ENCODE results near the gene ASGR2.

The ASGR2 gene

DNA sequence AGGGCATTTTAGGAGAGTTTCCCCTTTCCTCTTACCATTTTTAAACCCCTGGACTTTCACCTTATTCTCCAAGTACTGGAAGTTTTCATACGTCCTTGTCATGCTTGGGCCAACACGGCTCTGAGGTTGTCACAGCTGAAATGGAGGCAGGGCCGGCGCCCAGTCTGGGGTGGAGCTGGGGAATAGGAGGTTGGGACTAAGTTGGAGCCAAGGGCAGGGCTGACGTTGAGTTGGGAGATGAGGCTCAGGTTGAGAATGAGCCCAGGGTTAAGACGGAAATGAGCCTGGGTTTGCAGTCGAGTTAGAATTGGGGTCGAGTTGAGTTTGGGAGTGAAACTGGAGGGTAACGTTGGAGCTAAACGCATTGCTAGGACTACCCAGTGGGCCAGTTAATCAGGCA, 35.9 kb downstream of the ASGR2 start:
- no peak overlapping the region for H3K27ac Mint-ChIP-seq
- H3K4me1 Mint-ChIP-seq = peaks cover 12% of the 10 kb centered on the region
- DNase-seq (ENCODE audit: low spot score in 2 of 2) (no peak), ATAC-seq (ENCODE audit: low read depth) (no peak)
- no peak overlapping the region for H3K4me3 Mint-ChIP-seq
- peaks cover 2% of the 10 kb centered on the region for H3K9me3 Mint-ChIP-seq
- H3K36me3 Mint-ChIP-seq = peaks cover 2% of the 10 kb centered on the region
- H3K27me3 Mint-ChIP-seq = peaks cover 14% of the 10 kb centered on the region

DNA sequence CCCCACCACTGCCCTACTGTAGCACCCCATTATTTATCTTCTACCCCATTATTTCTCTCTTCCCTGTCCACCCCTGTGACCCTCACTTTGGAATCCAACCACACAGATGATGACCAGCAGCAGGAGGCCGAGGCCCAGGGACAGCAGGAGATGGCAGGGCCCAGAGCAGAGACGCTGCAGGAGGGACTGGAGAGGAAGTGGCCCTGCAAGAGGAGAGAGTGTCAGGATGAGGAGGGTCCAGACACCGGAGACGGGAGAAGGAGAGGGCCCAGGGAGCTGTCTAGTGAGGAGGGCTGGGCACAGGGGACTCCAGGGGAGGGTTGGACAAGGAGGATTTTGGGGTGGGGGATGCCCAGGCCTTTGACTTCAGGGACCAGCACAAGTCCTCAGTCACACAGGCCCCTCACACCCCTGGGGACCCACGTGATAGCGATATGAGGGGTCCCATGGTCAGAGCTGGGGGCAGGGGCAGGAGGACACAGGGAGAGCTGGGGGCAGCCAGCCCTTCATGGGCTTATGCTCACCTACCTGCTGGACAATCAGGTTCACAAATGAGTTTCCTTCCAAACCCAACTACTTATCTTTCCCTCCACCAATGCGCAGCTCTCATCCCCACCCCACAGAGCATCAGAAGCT, 36.6 kb downstream of the ASGR2 start:
- Mint-ChIP-seq H3K36me3 (peaks cover 2% of the 10 kb centered on the region), H3K4me1 (peaks cover 12% of the 10 kb centered on the region), H3K4me3 (no peak overlapping the region), H3K9me3 (peaks cover 2% of the 10 kb centered on the region), H3K27me3 (peaks cover 10% of the 10 kb centered on the region), H3K27ac (no peak overlapping the region)
- ATAC-seq (ENCODE audit: low read depth) (no peak), DNase-seq (ENCODE audit: low spot score in 2 of 2) (no peak)

DNA sequence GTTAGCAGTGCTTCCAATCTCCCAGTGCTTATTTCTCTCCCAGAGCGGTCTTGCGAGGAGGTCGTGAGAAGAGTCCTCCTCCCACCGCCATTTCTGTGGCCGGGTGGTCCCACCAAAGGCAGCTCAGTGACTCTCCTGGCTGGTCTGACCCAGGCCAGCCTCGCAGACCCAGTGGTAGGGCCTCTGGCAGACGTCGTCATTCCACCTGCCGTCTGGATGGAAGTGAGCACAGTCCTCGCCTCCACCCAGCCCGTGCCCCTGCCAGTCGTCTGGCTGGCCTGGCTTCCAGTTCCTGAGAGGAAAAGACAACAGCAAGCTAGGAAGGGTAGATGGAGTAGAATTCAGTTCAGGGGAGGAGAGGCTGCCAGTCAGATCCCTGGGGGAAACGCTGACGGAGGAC, 39.7 kb downstream of the ASGR2 start:
- Mint-ChIP-seq H3K27ac (no peak overlapping the region), H3K4me1 (peaks cover 3% of the 10 kb centered on the region), H3K27me3 (peaks cover 10% of the 10 kb centered on the region), H3K4me3 (no peak overlapping the region), H3K9me3 (peaks cover 2% of the 10 kb centered on the region), H3K36me3 (peaks cover 2% of the 10 kb centered on the region)
- ATAC-seq (ENCODE audit: low read depth) = no peak
- DNase-seq (ENCODE audit: low spot score in 2 of 2) = no peak

DNA sequence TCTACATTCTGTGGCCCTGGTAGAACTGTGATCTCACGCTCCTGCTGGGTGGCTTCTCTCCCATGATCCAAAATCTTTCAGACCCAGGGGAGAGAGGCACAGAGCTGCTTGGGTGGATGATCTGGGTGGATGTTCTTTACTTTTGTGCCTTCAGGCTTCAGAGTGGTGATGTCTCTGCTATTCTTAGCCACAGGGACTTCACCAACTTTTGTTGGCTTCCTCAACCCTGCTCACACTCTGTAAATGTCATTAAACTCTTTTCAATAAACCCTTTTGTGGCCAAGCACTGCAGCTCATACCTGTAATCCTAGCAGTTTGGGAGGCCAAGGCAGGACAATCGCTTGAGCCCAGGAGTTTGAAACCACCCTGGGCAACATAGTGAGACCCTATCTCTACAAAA, 42.2 kb downstream of the ASGR2 start:
- ATAC-seq (ENCODE audit: low read depth) (no peak), DNase-seq (ENCODE audit: low spot score in 2 of 2) (no peak)
- Mint-ChIP-seq H3K4me1 (peaks cover 3% of the 10 kb centered on the region), H3K27ac (no peak overlapping the region), H3K9me3 (peaks cover 13% of the 10 kb centered on the region), H3K27me3 (peaks cover 10% of the 10 kb centered on the region), H3K4me3 (no peak overlapping the region), H3K36me3 (peaks cover 10% of the 10 kb centered on the region)

DNA sequence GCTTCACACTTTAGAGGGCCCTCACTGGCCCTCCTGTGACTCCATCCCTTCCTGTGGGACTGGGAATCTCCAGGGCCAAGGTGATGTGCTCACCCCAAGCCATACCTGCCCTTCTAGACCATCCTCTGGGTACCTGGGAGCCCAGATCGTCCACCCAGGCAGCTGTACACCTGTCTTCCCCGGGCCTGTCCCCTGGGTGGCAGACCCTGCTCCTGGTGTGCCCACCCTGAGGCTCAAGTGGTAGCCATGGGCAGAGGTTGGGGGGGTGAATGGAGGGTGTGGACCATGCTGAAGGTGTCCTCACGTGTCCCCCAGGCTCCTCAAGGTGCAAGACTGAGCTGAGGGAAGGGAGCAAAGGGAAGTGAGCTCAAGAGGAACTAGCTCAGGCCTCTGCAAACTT, 43.9 kb downstream of the ASGR2 start:
- Mint-ChIP-seq H3K27me3 (peaks cover 8% of the 10 kb centered on the region), H3K27ac (no peak overlapping the region), H3K4me3 (no peak overlapping the region), H3K9me3 (peaks cover 15% of the 10 kb centered on the region), H3K36me3 (peaks cover 11% of the 10 kb centered on the region), H3K4me1 (no peaks in the 10 kb centered on the region)
- ATAC-seq (ENCODE audit: low read depth) (no peak), DNase-seq (ENCODE audit: low spot score in 2 of 2) (no peak)

DNA sequence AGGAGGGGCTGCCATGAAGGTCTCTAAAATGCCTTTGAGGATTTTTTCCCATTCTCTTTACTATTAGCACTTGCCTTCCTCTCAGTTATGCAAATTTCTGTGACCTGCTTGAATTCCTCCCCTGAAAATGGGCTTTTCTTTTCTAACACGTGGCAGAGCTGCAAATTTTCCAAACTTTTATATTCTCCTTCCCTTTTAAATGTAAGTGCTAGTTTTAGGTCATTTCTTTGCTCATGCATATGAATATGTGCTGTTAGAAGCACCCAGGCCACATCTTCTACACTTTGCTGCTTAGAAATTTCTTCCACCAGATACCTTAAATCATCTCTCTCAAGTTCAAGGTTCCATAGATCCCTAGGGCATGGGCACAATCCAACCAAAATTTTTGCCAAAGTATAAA, 46.4 kb downstream of the ASGR2 start:
- H3K4me1 Mint-ChIP-seq = no peaks in the 10 kb centered on the region
- peaks cover 15% of the 10 kb centered on the region for H3K9me3 Mint-ChIP-seq
- DNase-seq (ENCODE audit: low spot score in 2 of 2) (no peak), ATAC-seq (ENCODE audit: low read depth) (no peak)
- H3K36me3 Mint-ChIP-seq = peaks cover 11% of the 10 kb centered on the region
- peaks cover 17% of the 10 kb centered on the region for H3K27me3 Mint-ChIP-seq
- no peak overlapping the region for H3K27ac Mint-ChIP-seq
- no peak overlapping the region for H3K4me3 Mint-ChIP-seq

DNA sequence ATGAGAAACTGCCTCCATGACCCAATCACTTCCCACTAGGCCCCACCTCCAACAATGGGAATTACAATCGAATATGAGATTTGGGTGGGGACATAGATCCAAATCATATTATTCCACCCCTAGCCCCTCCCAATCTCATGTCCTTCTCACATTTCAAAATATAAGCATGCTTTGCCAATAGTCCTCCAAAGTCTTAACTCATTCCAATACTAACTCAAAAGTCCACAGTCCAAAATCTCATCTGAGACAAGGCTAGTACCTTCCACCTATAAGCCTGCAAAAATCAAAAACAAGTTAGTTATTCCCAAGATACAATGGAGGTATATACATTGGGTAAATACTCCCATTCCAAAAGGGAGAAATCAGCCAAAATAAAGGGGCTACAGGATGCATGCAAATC, 47.4 kb downstream of the ASGR2 start:
- Mint-ChIP-seq H3K9me3 (peaks cover 15% of the 10 kb centered on the region), H3K4me1 (no peaks in the 10 kb centered on the region), H3K4me3 (no peak overlapping the region), H3K27me3 (peaks cover 19% of the 10 kb centered on the region), H3K36me3 (peaks cover 11% of the 10 kb centered on the region), H3K27ac (no peak overlapping the region)
- DNase-seq (ENCODE audit: low spot score in 2 of 2) = no peak
- no peak for ATAC-seq (ENCODE audit: low read depth)

DNA sequence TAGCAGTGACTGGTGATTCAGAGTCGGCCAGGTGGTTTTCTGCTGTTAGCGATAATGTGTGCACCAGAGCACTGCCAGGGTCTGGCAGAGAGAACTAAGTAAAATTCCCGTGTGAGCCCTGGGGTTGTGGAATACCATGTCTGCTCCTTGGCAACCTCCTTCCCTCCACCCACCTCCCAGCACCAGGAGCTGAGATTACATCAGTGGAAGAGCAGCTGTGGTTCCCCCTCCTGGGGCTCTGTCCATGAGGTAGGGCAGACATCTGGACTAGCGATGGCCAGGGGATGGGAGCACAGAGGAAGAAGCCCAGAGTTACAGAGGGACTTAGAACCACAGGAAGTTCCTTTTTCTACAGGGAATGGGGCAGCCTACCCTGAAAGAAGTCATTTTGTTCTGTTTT, 50.4 kb downstream of the ASGR2 start:
- H3K27ac Mint-ChIP-seq = no peak overlapping the region
- H3K9me3 Mint-ChIP-seq = peaks cover 14% of the 10 kb centered on the region
- peaks cover 22% of the 10 kb centered on the region for H3K27me3 Mint-ChIP-seq
- no peak for ATAC-seq (ENCODE audit: low read depth)
- no peak for DNase-seq (ENCODE audit: low spot score in 2 of 2)
- H3K36me3 Mint-ChIP-seq = peaks cover 9% of the 10 kb centered on the region
- H3K4me3 Mint-ChIP-seq = no peak overlapping the region
- H3K4me1 Mint-ChIP-seq = no peaks in the 10 kb centered on the region

DNA sequence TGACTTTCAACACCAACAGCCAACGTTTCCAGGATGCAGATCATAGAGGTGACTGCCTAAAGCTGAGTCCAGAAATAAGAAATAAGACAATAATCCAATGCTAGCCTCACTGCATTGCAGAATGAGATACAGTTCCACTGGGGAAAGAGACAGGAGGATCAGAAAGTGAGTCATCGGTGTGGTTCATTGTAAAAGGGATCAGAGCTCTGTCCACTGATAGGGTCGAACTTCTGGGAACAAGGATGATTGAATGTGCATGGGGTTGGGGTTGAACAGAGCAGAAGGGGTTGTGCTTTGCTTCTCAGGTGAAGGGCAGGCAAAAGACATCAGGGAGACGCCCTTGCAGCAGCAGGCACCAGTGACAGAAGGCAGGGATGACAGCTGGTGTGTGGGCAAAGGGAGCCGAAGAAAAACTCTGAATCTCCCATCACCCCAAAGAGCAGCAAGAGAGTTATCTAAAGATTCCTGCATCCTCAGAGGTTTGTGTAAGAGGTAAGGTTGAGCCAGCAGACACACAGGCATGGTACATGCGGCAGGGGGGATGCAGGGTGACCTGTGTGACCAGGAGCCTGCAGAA, 51.0 kb downstream of the ASGR2 start:
- no peak overlapping the region for H3K27ac Mint-ChIP-seq
- peaks cover 9% of the 10 kb centered on the region for H3K9me3 Mint-ChIP-seq
- H3K36me3 Mint-ChIP-seq = peaks cover 7% of the 10 kb centered on the region

DNA sequence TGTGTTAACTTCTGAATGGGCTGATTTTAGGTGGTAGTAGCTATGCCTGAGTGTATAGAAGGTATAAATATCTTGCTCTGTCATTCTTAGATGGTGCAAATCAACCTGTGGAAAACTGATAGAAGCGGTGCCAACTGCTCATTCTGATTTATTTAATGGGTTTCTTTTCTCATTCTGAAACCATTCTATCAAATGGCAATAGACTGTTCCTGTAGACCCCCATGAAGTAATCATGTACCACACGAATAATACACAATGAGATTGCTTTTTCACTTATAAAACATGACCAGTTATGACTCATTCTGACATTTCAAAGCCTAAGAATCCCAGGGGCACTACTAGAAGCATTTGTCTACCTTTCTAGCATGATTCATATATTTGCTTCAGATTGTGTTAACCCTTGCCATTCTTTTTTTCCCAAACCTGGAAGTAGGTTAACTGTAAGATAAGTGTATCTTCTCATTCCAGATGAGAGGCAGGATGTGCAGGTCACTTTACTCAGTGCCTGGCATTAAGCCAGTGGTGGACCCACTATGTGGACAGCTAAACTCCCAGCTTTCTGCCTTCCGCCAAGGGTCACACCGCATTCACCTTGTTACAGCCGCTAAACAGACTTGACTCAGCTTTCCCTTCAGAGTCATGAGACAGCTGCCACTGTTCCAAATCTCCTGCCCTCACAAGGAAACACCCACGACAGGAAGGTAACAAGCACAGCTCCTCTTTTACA, 54.3 kb downstream of the ASGR2 start:
- no peak overlapping the region for H3K27ac Mint-ChIP-seq
- peaks cover 21% of the 10 kb centered on the region for H3K27me3 Mint-ChIP-seq
- no peaks in the 10 kb centered on the region for H3K9me3 Mint-ChIP-seq
- ATAC-seq (ENCODE audit: low read depth) (no peak), DNase-seq (ENCODE audit: low spot score in 2 of 2) (no peak)
- H3K4me1 Mint-ChIP-seq = no peaks in the 10 kb centered on the region
- H3K4me3 Mint-ChIP-seq = no peak overlapping the region
- H3K36me3 Mint-ChIP-seq = no peaks in the 10 kb centered on the region

More for the DNA sequence above, 51.0 kb downstream of the ASGR2 start:
- Mint-ChIP-seq H3K4me3 (no peak overlapping the region), H3K4me1 (no peaks in the 10 kb centered on the region), H3K27me3 (peaks cover 24% of the 10 kb centered on the region)
- ATAC-seq (ENCODE audit: low read depth) (no peak), DNase-seq (ENCODE audit: low spot score in 2 of 2) (no peak)

DNA sequence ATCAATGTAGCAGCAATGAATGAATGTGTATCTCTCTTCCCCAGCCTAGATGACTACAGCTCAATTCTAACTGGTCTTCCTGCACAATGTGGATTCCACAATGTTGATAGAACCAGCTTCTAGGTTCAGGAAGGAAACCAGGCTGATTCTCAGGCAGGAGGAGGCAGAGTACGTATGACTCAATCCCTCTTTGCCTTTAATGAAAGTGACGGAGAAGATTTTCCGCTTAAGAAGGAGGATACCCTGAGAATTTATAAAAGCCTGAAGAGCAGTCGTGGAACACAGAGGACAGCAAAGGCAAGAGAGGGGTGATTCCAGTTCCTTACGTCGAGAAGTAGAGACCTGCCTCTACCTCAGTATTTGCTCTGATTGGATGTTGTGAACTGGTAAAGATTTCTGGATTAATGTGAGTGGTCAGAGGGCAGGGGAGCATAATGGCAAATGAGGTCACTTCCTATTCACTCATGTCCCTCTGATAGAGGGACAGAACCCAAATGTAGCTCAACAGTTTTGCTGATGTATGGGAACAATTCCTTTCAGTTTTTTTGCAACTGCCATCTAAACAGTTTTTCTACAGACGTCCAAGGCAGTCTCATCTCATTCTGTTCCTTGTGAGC, 55.7 kb downstream of the ASGR2 start:
- Mint-ChIP-seq H3K27ac (no peak overlapping the region), H3K4me3 (no peak overlapping the region), H3K27me3 (peaks cover 19% of the 10 kb centered on the region), H3K4me1 (no peaks in the 10 kb centered on the region), H3K36me3 (no peaks in the 10 kb centered on the region), H3K9me3 (no peaks in the 10 kb centered on the region)
- no peak for DNase-seq (ENCODE audit: low spot score in 2 of 2)
- ATAC-seq (ENCODE audit: low read depth) = no peak

DNA sequence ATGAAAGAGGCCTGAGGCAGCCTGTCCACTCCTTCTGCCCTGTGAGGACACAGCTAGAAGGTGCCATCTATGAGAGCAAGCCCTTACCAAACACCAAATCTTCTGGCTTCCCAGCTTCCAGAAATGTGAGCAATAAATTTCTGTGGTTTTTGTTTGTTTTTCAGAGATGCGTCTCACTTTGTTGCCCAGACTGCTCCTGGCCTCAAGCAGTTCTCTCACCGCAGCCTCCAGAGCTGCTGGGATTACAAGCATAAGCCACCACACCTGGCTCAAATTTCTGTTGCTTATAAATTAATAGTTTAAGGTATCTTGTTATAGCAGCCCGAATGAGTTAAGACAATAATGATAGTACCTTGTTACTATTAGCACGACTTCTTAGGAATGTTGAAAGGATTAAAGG, 58.2 kb downstream of the ASGR2 start:
- Mint-ChIP-seq H3K4me3 (no peak overlapping the region), H3K9me3 (no peaks in the 10 kb centered on the region), H3K27ac (no peak overlapping the region), H3K4me1 (peaks cover 5% of the 10 kb centered on the region), H3K36me3 (no peaks in the 10 kb centered on the region), H3K27me3 (peaks cover 10% of the 10 kb centered on the region)
- DNase-seq (ENCODE audit: low spot score in 2 of 2) (no peak), ATAC-seq (ENCODE audit: low read depth) (no peak)
